Fibroblast of lung (primary cell): ENCODE data around the gene CORO2A. TPM values are rescaled to one million over a fixed set of nuclear protein-coding genes. Genes with fewer than 3 reads are reported as not detected.

Experiments
- DNase-seq, 2 donors: peaks; one replicate each; pipeline versions ENCODE4 v3.0.0 to v3.0.0-alpha.2; 2010; ENCODE audit warnings: low read depth in 2 of 2
- H2AFZ ChIP-seq: 2 replicates; pipeline ENCODE4 v1.5.1; 2012; ENCODE audit warnings: low read length, control low read depth, inconsistent platforms
- H3K27ac ChIP-seq: 2 replicates; pipeline ENCODE4 v1.5.1; 2011; ENCODE audit warnings: low read length, control low read depth; ENCODE audit not compliant: insufficient read depth
- H3K27me3 ChIP-seq: 2 replicates; pipeline ENCODE4 v1.5.1; 2011; ENCODE audit warnings: mild to moderate bottlenecking, low read length; ENCODE audit not compliant: control insufficient read depth, insufficient read depth
- H3K36me3 ChIP-seq: 2 replicates; pipeline ENCODE4 v1.5.1; 2011; ENCODE audit warnings: low read length; ENCODE audit not compliant: control insufficient read depth, insufficient read depth
- H3K4me1 ChIP-seq: 2 replicates; pipeline ENCODE4 v1.5.1; 2011; ENCODE audit warnings: low read length; ENCODE audit not compliant: control insufficient read depth, insufficient read depth; ENCODE audit errors: extremely low read depth
- H3K4me2 ChIP-seq: 2 replicates; pipeline ENCODE4 v1.5.1; 2011; ENCODE audit warnings: low read length, control low read depth; ENCODE audit not compliant: insufficient read depth; ENCODE audit errors: extremely low read depth
- H3K4me3 ChIP-seq, 4 experiments: fragments of 200-600 bp in 1 of 4; sonication (generic) in 1 of 4; replicated peaks in 1 of 4; 2 replicates each; pipeline ENCODE4 v1.5.1; 2011 to 2016; ENCODE audit warnings: low read length in 4 of 4, low read depth in 3 of 4, mild to moderate bottlenecking in 3 of 4, control low read depth in 2 of 4, inconsistent platforms in 1 of 4, mixed read lengths in 1 of 4; ENCODE audit not compliant: insufficient read depth in 1 of 4; ENCODE audit errors: control extremely low read depth in 1 of 4
- H3K79me2 ChIP-seq: 2 replicates; pipeline ENCODE4 v1.5.1; 2012; ENCODE audit warnings: mild to moderate bottlenecking, low read length, inconsistent platforms; ENCODE audit not compliant: control insufficient read depth, insufficient read depth
- H3K9ac ChIP-seq: 2 replicates; pipeline ENCODE4 v1.5.1; 2011; ENCODE audit warnings: mild to moderate bottlenecking, low read length, control low read depth; ENCODE audit not compliant: insufficient read depth
- H3K9me3 ChIP-seq: 2 replicates; pipeline ENCODE4 v1.5.1; 2012; ENCODE audit warnings: low read depth, low read length; ENCODE audit not compliant: control insufficient read depth, insufficient read depth
- H4K20me1 ChIP-seq: 2 replicates; pipeline ENCODE4 v1.5.1; 2011; ENCODE audit warnings: low read length; ENCODE audit not compliant: control insufficient read depth, insufficient read depth; ENCODE audit errors: extremely low read depth
- EZH2 ChIP-seq: IDR thresholded peaks from 2 replicates; pipeline ENCODE4 v1.5.1; 2012; ENCODE audit warnings: low read length, control low read depth, mild to moderate bottlenecking; ENCODE audit errors: missing control alignments
- polyA plus RNA-seq, 2 donors: library from polyadenylated mRNA; depleted of rRNA in 1 of 2; stranded (reverse) in 1 of 2; unstranded in 1 of 2; fragments of >200 nt; gene quantifications; 2 replicates each; pipeline ENCODE4 v1.2.1, GENCODE V29; 2011 to 2012; ENCODE audit warnings: missing spikeins in 1 of 2
- total RNA-seq: library from RNA; depleted of rRNA; stranded (reverse); fragments of >200 nt; gene quantifications from 2 replicates; pipeline ENCODE4 v1.2.1, GENCODE V29; 2014
- TF ChIP-seq, protein P1 (sequence below), 2 donors: IDR thresholded peaks in 1 of 2; conservative IDR thresholded peaks in 1 of 2; 1 replicate in 1 of 2; 2 replicates in 1 of 2; pipeline ENCODE4 v1.5.1; 2011 to 2012; ENCODE audit warnings: low read length in 2 of 2, control low read depth in 1 of 2, inconsistent platforms in 1 of 2, low read depth in 1 of 2, mild to moderate bottlenecking in 1 of 2

Gene CORO2A
- total and polyA plus RNA-seq, 2 donors (not counting 1 experiment from before 2014, with no cell fraction given): 0.11 to 0.50 TPM

DNA sequence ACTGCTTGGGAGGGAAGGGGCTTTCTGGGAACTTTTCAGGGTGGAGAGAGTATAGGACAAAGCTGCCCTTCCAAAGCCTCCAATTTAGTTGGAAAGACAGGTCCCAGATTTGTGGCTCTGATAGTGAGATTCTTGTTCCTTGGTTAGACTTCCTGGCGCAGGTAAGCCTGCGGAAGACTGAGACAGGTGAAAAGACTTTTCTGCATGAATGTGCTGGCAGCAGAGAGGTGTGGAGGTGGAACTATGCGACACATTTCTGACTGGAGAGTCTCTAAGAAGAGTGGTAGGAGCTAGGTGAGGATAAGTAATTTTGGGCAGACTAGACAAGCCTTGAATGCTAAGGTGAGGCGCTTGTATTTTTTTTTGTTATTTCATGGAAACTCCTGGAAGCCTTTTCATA, 106.0 kb downstream of the CORO2A start:
- peaks cover 3% of the 10 kb centered on the region for H3K4me1 ChIP-seq
- TF ChIP-seq EZH2: no peak
- TF ChIP-seq, protein P1, sequence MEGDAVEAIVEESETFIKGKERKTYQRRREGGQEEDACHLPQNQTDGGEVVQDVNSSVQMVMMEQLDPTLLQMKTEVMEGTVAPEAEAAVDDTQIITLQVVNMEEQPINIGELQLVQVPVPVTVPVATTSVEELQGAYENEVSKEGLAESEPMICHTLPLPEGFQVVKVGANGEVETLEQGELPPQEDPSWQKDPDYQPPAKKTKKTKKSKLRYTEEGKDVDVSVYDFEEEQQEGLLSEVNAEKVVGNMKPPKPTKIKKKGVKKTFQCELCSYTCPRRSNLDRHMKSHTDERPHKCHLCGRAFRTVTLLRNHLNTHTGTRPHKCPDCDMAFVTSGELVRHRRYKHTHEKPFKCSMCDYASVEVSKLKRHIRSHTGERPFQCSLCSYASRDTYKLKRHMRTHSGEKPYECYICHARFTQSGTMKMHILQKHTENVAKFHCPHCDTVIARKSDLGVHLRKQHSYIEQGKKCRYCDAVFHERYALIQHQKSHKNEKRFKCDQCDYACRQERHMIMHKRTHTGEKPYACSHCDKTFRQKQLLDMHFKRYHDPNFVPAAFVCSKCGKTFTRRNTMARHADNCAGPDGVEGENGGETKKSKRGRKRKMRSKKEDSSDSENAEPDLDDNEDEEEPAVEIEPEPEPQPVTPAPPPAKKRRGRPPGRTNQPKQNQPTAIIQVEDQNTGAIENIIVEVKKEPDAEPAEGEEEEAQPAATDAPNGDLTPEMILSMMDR (conservative IDR thresholded peaks at IDR 0.05 in 1 of 2, IDR thresholded peaks at IDR 0.05 in 1 of 2; ENCODE audit: low read depth in 1 of 2, low read length in 2 of 2): no peak
- no peaks in the 10 kb centered on the region for H3K27me3 ChIP-seq
- H3K9me3 ChIP-seq: no peaks in the 10 kb centered on the region
- H3K36me3 ChIP-seq: no peaks in the 10 kb centered on the region
- DNase-seq: no peak
- no peak overlapping the region for H3K4me2 ChIP-seq
- H3K79me2 ChIP-seq: no peaks in the 10 kb centered on the region
- H2AFZ ChIP-seq: no peak overlapping the region
- no peaks in the 10 kb centered on the region for H4K20me1 ChIP-seq
- no peak overlapping the region for H3K27ac ChIP-seq
- H3K4me3 ChIP-seq: no peak overlapping the region
- H3K9ac ChIP-seq: no peak overlapping the region

DNA sequence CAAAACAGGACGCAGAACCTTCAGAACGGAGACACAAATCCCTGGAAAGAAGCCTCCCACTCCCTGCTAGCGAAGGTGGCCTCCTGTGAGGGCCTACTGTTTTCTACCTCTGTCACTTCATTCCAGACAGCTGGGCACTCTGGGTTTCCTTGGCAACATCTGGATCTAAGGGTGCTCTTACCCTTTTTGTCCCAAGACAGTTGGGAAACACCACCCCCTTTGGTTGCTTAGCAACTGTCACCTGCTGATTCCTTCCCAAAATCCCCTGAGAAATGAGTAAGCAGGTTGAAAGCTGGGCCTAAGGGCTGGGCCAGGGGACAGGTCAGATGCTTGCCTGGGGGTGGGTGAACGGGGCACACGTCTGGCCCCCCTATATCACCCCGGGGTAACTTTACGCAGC, 106.5 kb downstream of the CORO2A start:
- no peak for TF ChIP-seq EZH2
- TF ChIP-seq, protein P1 (conservative IDR thresholded peaks at IDR 0.05 in 1 of 2, IDR thresholded peaks at IDR 0.05 in 1 of 2; ENCODE audit: low read depth in 1 of 2, low read length in 2 of 2): no peak
- no peak for DNase-seq
- peaks cover 8% of the 10 kb centered on the region for H3K4me1 ChIP-seq
- H3K9me3 ChIP-seq: no peaks in the 10 kb centered on the region
- no peaks in the 10 kb centered on the region for H3K79me2 ChIP-seq
- no peak overlapping the region for H3K9ac ChIP-seq
- no peaks in the 10 kb centered on the region for H4K20me1 ChIP-seq
- peaks cover 4% of the 10 kb centered on the region for H3K36me3 ChIP-seq
- no peak overlapping the region for H2AFZ ChIP-seq
- H3K27ac ChIP-seq: no peak overlapping the region
- H3K4me3 ChIP-seq: no peak overlapping the region
- H3K27me3 ChIP-seq: no peaks in the 10 kb centered on the region
- H3K4me2 ChIP-seq: no peak overlapping the region

DNA sequence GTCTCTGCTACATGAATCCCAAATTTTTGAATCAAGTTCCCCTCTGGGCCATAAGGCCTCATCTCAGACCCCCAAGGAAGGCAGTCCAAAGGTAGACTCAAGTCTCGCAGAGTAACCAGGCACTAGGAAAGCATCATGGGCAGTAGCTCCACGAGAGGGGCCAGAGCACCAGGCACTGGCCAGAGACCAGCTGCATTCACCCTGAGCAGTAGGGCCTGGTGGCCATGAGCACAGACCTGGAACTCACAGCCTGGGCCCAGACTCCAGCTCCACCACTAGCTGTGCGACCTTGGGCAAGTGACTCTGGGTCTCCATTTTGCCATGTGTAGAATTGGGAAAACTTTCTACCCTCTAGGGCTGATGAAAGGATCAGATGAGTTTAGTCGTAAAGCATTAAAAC, 107.4 kb downstream of the CORO2A start:
- no peaks in the 10 kb centered on the region for H4K20me1 ChIP-seq
- peaks cover 12% of the 10 kb centered on the region for H3K4me1 ChIP-seq
- no peaks in the 10 kb centered on the region for H3K79me2 ChIP-seq
- H3K27me3 ChIP-seq: no peaks in the 10 kb centered on the region
- peaks cover 7% of the 10 kb centered on the region for H3K36me3 ChIP-seq
- H2AFZ ChIP-seq: no peak overlapping the region
- TF ChIP-seq EZH2: no peak
- TF ChIP-seq, protein P1 (conservative IDR thresholded peaks at IDR 0.05 in 1 of 2, IDR thresholded peaks at IDR 0.05 in 1 of 2; ENCODE audit: low read depth in 1 of 2, low read length in 2 of 2): no peak
- H3K4me3 ChIP-seq: no peak overlapping the region
- no peak for DNase-seq
- H3K9ac ChIP-seq: no peak overlapping the region
- H3K9me3 ChIP-seq: no peaks in the 10 kb centered on the region
- no peak overlapping the region for H3K27ac ChIP-seq
- H3K4me2 ChIP-seq: no peak overlapping the region
